Mucosa of descending colon (tissue), 3 donors: ENCODE data around the gene TNFRSF6B. TPM values are rescaled to one million over a fixed set of nuclear protein-coding genes. Genes with fewer than 3 reads are reported as not detected.

Source experiments
- ATAC-seq: fragments of 200-7000 bp; cut with Tn5 transposase; one replicate; pipeline ENCODE4 v1.9.1; 2020; ENCODE audit warnings: mild to moderate bottlenecking, moderate library complexity
- DNase-seq, 3 donors: peaks; one replicate each; pipeline ENCODE4 v3.0.0-alpha.2; 2020
- H3K36me3 ChIP-seq: fragments of 200-600 bp; one replicate; pipeline ENCODE4 v1.8.0; 2021; ENCODE audit warnings: low read depth, mild to moderate bottlenecking
- H3K4me1 ChIP-seq: fragments of 200-600 bp; one replicate; pipeline ENCODE4 v1.8.0; 2021; ENCODE audit warnings: low read depth, mild to moderate bottlenecking
- H3K4me3 ChIP-seq: fragments of 200-600 bp; one replicate; pipeline ENCODE4 v1.8.0; 2021; ENCODE audit warnings: mild to moderate bottlenecking
- H3K9me3 ChIP-seq: fragments of 200-600 bp; one replicate; pipeline ENCODE4 v1.8.0; 2021; ENCODE audit warnings: mild to moderate bottlenecking
- CTCF ChIP-seq: fragments of 200-600 bp; IDR thresholded peaks from one replicate; pipeline ENCODE4 v1.8.0; 2022; ENCODE audit warnings: antibody characterized with exemption, mild to moderate bottlenecking
- intact Hi-C, 2 donors: fragments of 100-400 bp; cut with DNase I in 1 of 2; cut with micrococcal nuclease in 1 of 2; formaldehyde crosslinking; loops; one replicate each; pipeline versions ENCODE4 v1.11.0 to v1.11.1; 2022; cut with DNase I, micrococcal nuclease
- total RNA-seq, 3 donors: library from RNA; stranded (reverse); fragmentation: NEBNext Ultra II Directional in 2 of 3; extraction: Animal tissue kit (Norgen Biotek cat#: 25700) in 2 of 3; gene quantifications; one replicate each; pipeline versions ENCODE4 v1.2.1 to v1.2.4, GENCODE V29; 2021 to 2023
- donor health status: DM: no; HTN: no; CAD: no; lungs with moderate emphysema.
- donor health status: DM: no; HTN: no; CAD: no.
- donor health status: DM: no; HTN: yes; CAD: no.

The TNFRSF6B gene
- total RNA-seq, 3 donors from 2014 or later, result 19.7 TPM; not detected in 2

GRCh38 chr20:63702751-63703470 lies 6.5 kb downstream of the TNFRSF6B start:
- no peak for ATAC-seq
- intact Hi-C loops, result no loop called here
- H3K36me3 ChIP-seq, result no peaks in the 10 kb centered on the region
- TF ChIP-seq CTCF, result no peak
- H3K4me3 ChIP-seq, result no peak overlapping the region
- H3K9me3 ChIP-seq, result no peaks in the 10 kb centered on the region
- peaks cover 23% of the 10 kb centered on the region for H3K4me1 ChIP-seq
- DNase-seq, result peak in 1 of 3 donors; percentile 31

- DNase-seq (peak in 1 of 3 donors; percentile 55), ATAC-seq (no peak)
- no peak overlapping the region for H3K4me3 ChIP-seq
- H3K36me3 ChIP-seq, result no peaks in the 10 kb centered on the region
- intact Hi-C loops, result no loop called here
- TF ChIP-seq CTCF, result no peak
- peaks cover 19% of the 10 kb centered on the region for H3K4me1 ChIP-seq
- no peaks in the 10 kb centered on the region for H3K9me3 ChIP-seq
Observed at GRCh38 chr20:63703471-63703975, 7.1 kb downstream of the TNFRSF6B start.

- peak in 1 of 3 donors; percentile 43 for DNase-seq
- intact Hi-C loops, result no loop called here
Observed at GRCh38 chr20:63703976-63704748, 7.7 kb downstream of the TNFRSF6B start.

GRCh38 chr20:63704749-63705117 lies 8.3 kb downstream of the TNFRSF6B start:
- DNase-seq (peak in 1 of 3 donors; percentile 47), ATAC-seq (no peak)
- intact Hi-C loops, result no loop called here
- H3K36me3 ChIP-seq, result no peaks in the 10 kb centered on the region
- no peaks in the 10 kb centered on the region for H3K9me3 ChIP-seq
- no peak for TF ChIP-seq CTCF
- no peak overlapping the region for H3K4me3 ChIP-seq
- peaks cover 18% of the 10 kb centered on the region for H3K4me1 ChIP-seq

More at GRCh38 chr20:63703976-63704748, 7.7 kb downstream of the TNFRSF6B start:
- Histone ChIP-seq H3K36me3 (no peaks in the 10 kb centered on the region), H3K4me3 (no peak overlapping the region), H3K4me1 (peaks cover 20% of the 10 kb centered on the region), H3K9me3 (no peaks in the 10 kb centered on the region)
- no peak for ATAC-seq
- TF ChIP-seq CTCF, result no peak

- Histone ChIP-seq H3K36me3 (no peaks in the 10 kb centered on the region), H3K9me3 (no peaks in the 10 kb centered on the region), H3K4me3 (no peak overlapping the region), H3K4me1 (peaks cover 18% of the 10 kb centered on the region)
- intact Hi-C loops, result no loop called here
- DNase-seq, result peak in 1 of 3 donors; percentile 13
- no peak for ATAC-seq
- TF ChIP-seq CTCF, result no peak
Observed at GRCh38 chr20:63705232-63706026, 9.0 kb downstream of the TNFRSF6B start.
